HG03139 (cell line): Measurements from ENCODE around the gene SYNJ2.

Experiments used
- ATAC-seq: cut with Tn5 transposase; IDR thresholded peaks from one replicate; pipeline ENCODE4 v1.9.1; 2021; ENCODE audit not compliant: unreplicated experiment

The SYNJ2 gene

DNA sequence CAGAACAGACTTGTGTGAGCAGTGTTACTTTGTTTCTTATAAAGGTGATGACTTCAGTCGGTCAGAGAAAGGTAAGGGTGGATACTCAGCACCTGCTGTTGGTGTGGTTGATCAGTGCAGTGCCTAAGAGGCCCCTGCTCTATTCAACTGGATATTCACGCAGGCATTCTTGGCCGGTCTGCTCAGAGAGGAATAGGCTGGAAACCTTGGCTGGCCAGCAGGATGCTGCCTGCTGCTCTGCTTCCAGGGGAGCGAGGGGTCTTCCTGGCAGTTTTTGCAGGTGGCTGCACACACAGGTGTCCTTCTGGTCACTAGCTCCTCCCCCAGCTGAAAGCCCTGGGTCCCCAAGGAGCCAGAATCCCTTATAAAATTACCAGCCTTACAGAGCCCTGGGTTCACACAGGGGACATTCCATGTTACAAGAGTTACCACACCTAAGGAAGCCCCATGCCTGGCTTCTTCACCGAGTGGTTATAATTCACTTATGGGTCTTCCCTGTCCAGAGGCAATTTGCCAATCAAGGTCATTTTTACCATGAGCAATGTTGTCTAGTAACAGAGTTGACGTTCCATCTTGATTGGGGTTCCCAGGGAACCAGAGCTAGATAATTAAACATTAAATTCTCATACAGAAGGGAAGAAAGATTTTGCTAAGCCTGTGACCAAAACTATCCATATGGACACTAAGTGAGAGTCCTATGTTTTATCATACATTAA, 16.4 kb downstream of the SYNJ2 start:
- ATAC-seq, result no peak

DNA sequence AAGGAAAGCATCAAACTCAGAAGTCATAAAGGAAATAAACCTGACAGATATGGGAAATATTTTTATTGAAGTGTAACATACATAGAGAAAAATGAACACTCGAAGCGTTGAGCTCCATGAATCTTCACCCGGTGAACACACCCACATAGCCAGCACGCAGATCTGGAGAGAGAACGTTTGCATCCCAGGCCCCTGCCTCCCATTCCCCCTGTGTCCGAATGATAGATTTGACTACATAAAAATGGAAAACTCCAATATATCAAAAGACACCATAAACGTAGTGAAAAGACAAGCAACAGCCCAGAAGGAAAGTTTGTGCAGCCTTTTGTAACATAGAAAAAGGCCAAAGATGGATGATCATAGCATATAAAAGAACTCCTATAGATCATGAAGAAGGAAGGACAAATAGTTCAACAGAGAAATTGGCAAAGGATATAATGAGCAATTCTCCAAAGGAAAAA, 17.1 kb downstream of the SYNJ2 start:
- ATAC-seq, result no peak

DNA sequence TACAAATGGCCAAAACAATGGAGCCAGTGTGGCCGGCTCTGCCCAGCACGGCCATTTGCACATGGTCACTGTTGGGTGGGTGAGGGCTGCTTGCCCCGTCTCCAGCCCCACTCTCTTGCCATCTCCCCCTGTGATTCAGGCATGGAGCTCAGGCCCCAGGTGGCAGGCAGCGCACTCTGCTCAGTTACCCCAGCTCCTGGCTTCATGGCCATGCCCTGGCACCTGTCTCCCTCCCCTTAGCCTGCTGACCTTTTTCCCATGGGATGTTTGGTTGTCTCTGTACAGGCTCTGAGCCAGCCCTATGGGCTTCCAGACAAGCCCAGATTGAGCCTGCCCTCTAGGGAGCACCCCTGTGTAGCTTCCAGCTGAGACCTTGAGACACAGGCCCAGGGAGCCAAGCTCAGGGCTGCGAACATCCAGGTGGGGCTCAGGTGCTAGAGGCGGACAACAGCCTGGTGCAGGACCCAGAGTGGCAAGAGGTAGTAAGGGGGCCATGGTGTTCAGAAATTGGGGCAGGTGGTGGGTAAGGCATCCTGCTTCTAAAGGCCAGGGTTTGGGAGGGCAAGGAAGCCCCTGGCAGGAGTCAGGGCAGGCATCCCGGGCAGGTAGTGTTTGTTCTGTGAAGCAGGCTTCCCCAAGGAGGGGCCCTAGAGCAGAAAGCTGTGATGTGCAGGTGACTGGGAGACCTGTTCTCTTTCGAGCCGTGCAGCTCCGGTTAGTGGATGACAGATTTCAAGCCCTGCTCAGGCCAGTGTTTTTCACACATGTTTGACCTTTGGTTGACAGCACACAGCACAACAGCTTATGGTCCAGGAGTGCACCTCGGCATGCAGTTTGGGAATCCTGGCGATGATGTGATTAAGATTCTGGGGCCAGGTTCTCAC, 17.7 kb downstream of the SYNJ2 start:
- no peak for ATAC-seq

DNA sequence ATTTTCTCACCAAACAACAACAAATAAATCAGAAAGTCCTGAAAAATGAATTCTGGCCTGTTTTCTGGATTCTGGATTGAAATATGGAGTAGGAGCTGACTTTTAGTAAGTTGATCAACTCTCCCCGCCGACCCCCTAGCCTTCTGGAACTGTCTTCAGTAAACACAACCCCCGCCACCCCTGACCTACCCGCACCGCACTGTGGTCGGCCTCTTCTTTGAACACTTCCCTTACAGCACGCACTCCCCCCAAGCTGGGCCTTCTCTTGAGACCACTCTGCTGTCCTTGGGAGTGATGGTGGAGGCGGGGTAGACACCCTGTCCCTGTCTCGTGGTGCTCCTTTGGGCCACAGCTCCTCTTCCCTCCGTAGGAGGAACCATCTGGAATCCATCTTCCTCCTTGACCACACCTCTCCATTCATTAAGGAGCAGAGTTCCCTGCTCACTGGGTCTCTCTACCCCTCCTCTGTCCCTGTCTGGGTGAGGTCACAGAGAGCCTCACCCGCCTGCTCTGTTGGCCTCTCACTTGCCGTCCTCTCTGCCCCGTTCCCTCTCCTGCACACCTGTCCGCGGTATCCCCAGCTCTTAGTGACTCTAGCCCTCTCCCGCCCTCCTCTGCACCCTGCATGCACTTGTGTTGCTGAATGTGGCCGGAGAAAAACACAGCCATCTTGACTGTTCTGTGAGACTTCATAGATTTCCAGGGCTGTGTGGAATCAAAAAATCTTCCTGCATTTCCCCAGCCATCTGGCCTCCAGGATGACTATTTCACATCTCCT, 19.1 kb downstream of the SYNJ2 start:
- no peak for ATAC-seq

DNA sequence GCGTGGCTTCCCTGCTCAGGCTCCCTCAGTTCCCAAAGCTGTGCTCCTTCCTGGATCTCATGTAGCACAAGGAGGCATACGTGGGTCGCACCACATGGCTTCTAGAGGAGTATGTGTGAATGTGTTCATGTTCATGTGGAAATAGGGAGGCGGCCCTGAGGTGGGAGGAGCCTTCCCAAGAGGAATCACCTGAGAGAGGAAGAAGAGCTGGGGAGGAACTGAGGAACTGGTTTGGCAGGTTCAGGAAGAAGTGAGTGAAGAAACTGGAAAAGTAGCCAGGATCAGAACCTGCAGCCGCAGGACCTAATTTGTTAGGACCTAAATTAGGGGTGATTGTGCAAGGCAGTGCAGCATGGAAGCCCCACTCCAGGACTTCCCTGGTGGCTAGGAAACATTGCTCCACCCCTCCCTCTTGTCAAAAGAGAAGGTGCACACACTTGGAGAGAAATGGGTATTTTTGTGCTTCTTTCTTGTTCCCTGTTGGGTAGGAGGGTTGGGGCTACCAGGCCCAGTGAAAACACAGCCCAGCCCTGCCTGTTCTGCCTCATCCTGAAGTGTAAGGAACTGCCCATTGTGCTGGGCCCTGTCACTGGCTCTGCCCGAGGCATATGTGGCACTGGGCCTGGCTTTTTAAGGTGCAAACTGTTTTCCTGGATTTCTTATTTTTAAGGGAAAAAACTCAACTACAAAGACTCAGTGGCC, 20.7 kb downstream of the SYNJ2 start:
- ATAC-seq, result no peak

DNA sequence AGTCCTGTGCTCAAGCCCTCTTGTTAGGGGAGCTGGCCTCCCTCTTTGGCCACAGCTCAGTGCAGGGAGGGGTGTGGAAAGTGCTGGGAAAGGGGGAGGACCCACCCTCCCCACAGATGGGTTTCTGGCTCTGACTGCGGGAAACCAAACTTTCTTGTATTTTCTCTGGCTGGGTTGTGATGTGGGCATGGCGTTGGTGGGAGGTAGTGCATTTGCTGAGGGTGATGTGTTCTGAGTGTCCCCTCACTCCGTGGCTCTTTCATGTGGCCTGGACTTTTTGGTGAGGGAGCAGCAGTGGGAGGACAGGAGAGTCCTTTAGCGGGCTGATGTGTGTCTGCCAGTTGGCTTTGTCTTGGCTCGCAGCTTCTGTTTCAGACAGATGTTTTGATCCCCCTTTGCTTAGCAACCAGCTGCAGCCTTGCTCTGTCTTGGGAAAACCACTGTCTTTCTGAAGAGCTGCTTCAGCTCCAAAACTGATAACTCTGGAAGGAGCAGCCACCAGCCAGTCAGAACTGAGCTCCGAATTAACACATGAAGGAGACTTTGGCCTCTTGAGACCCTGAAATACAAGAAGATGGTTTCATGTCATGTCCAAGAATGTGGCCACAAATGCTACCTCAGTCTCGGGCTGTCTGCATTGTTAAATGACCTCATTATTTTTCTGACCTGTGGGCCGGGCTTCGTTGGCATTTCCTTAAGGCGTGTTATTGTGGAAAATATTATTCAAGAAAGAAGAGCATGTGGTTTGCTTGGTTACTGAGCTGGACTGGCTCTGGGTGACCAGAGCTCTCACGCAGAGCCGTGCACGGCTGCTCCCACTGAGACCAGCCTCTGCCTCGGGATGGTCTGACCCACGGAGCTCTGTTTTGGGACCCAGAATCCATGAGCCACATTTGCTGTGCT, 21.5 kb downstream of the SYNJ2 start:
- no peak for ATAC-seq

DNA sequence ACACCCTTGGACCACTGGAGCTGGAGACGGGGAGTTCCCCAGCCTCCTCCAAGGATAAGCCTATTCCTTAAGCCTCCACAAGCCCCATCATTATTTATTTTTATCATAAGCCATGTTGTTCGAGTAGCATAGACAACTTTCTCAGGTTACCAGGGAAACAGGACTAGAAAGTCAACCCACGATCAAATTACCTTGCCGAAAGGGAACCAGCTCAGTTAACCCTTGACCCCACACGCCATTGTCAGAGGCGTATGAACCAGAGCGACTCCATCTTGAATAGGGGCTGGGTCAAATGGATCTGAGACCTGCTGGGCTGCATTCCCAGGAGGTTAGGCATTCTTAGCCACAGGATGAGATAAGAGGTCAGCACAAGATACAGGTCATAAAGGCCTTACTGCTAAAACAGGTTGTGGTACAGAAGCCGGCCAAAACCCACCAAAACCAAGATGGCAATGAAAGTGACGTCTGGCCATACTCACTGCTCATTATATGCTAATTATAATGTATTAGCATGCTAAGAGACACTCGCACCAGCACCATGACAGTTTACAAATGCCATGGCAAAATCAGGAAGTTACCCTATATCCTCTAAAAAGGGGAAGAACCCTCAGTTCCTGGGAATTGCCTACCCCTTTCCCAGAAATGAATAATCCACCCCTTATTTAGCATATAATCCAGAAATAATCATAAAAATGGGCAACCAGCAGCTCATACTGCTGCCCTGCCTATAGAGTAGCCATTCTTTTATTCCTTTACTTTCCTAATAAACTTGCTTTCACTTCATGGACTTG, 22.4 kb downstream of the SYNJ2 start:
- no peak for ATAC-seq

DNA sequence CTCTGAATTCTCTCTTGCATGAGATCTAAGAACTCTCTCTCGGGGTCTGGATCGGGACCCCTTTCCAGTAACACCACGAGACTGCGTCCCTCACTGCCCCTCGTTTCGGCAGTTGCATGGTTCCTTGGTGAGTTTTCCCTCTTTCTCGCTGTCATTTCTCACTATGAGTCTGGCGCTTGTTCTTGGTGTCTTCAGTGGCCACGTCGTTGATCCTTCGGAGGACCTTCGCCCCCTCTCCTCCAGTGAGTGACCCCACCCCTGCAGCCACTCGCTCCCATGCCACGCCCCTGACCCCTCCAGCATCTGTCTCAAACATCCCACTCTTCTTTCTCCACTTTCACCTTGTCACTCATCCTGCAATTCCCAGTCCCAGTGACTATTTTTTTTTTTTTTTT, 23.0 kb downstream of the SYNJ2 start:
- no peak for ATAC-seq

DNA sequence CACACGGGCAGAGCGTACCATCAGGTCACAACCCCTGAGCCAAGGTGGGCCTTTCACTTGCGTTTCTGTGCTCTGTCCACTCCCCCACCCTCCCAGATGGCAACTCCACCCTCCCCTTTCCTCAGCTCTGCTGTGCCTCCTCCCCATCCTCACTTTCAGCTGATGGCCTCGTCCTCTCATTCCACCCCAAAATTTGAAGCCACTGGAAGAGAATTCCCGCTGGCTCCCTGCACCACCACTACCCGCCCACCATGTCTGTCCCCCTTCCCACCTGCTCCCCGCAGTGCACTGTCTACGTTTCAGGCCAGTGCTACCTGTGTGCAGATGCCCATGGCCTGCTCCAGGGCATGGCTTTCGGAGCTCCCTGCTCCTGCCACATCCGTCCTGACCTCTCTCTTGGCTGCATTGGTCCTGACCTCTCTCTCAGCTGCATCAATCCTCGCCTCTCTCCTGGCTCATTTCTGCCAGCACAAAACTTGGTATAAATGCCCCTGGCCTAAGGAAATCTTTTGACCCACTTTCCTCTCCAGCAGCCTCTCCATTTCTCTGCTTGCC, 24.0 kb downstream of the SYNJ2 start:
- ATAC-seq, result no peak

DNA sequence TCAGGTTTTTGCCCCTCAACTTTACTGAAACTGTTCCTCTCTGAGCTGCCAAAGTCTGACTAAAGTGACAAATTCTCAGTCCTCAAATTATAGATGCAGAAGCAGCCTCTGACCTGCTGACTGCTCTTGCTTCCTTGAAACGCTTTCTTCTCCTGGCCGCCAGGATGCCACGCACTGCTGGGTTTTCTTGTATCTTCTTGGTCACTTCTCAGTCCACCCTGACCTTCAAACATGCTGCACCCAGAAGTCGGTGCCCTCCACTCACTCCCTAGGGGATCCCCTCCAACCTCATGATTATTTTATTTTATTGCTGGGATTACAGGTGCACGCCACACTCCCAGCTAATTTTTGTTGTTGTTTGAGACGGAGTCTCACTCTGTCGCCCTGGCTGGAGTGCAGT, 24.7 kb downstream of the SYNJ2 start:
- no peak for ATAC-seq

DNA sequence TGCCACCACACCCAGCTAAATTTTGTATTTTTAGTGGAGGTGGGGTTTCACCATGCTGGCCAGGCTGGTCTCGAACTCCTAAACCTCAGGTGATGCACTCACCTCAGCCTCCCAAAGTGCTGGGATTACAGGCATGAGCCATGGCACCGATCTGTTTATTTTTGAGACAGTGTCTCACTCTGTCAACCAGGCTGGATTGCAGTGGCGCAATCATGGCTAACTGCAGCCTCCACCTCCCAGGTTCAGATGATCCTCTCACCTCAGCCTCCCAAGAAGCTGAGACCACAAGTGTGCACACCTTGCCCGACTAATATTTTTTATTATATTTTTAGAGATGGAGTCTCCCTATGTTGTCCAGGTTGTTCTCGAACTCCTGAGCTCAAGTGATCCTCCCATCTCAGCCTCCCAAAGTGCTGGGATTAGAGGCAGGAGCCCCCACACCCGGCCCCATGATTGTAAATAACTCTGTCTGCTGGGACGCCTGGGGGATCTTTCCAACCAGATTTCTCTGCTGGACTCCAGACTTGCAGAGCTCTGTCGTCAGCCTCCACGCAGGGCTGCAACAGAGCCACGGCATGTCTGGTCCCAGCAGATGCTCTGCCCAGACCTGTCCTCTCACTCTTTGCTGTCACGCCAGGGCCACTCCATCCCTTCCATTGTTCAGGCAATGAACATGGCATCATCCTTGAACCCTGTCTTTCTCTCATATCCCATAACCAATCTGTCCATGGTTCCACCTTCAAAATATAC, 25.3 kb downstream of the SYNJ2 start:
- ATAC-seq, result no peak

DNA sequence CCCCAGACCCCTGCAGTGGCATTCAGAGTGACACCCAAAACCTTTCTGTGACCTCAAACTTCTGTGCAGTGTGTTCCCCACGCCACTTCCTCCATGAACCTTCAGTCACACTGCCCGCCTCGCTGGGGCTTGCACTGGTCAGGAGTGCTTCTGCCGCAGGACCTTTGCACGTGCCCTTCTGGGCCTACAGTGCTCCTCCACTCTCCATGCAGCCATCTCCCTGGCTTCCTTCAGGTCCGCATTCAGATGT, 27.1 kb downstream of the SYNJ2 start:
- no peak for ATAC-seq

DNA sequence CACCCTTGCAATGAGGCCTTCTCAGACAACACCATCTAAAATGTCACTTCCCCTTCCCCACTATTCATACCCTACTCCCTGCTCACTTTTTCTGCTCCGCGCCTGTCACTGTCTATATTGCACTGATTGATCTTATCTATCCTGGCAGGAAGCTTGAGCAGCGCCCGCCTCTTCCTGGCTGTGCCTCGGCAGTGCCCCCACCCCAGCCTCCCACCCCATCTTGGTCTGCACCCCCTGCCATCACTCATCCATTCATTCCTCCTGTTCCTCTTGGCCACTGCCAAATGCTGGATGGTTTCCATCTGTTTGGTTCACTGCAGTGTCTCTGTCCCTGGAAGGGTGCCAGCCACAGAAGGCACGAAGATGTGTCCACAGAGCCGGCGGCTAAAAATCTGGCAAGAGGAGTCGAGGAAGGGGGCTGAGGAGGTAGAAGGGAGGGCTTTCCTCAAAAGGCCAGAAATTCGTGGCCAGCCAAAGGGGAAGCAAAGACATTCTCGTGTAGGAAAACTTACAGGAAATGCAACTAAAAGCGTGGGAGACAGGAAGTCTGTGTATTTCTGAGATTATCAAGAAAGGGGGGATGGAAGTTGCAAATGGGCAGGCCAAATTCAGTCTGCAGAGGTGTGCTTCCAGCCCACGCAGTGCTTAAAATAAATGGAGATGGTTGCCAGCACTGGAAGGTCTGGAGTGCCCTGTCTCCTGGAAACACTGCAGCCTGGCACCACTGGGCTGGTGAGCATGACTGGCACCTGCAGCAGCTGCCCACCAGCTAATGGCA, 27.6 kb downstream of the SYNJ2 start:
- ATAC-seq, result no peak

DNA sequence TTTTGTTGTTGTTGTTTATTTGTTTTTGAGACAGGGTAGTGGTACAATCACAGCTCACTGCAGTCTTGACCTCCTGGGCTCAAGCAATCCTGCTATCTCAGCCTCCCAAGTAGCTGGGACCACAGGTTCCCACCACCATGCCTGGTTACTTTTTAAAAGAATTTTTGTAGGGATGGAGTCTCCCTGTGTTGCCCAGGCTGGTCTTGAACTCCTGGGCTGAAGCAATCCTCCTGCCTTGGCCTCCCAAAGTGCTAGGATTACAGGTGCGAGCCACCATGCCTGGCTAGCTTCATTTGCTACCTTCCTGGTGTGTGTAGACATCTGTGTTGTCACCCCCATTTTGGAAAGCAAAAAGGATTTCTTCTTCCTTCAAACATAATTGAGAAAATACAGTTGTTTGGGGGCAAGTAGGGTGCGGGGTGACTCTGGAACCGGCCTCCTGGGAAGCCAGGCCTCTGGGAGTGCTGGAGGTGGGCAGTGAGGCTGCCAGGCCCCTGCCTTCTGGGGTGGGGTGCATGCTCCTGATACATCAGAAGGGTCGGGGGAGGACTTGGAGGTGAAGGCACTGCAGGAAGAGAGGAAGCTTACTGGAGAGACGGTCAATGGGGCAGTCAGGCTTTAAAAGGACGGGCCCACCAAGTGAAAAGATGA, 28.4 kb downstream of the SYNJ2 start:
- ATAC-seq, result no peak

DNA sequence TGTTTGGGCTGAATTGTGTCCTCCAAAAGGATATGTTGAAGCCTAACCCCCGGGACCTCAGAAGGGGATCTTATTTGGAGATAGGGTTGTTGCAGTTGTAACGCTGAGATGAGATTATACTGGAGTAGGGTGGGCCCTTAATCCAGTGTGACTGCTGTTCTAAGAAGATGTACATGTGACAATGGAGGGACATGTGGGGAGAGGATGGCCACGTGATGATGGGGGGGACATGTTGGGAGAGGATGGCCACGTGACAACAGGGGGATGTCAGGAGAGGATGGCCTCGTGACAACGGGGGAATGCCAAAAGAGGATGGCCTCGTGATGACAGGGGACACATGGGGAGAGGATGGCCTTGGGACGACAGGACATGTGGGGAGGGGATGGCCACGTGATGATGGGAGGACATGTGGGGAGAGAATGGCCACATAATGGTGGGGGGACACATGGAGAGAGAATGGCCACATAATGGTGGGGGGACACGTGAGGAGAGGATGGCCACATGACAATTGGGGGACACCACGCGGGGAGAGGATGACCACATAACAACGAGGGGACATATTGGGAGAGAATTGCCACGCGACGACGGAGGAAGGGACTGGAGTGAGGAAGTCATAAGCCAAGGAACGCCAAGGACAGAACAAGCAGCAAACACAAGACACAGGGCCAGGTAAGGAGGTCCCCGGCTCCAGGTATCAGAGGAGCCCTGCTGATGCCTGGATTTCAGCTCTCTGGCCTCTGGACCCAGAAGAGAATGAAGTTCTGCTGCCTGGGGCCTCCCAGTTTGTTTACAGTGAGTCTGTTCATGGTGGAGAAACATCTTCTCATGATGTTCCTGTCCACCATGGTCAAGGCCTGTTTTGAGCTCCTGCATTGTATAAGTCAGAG, 29.2 kb downstream of the SYNJ2 start:
- ATAC-seq, result no peak

DNA sequence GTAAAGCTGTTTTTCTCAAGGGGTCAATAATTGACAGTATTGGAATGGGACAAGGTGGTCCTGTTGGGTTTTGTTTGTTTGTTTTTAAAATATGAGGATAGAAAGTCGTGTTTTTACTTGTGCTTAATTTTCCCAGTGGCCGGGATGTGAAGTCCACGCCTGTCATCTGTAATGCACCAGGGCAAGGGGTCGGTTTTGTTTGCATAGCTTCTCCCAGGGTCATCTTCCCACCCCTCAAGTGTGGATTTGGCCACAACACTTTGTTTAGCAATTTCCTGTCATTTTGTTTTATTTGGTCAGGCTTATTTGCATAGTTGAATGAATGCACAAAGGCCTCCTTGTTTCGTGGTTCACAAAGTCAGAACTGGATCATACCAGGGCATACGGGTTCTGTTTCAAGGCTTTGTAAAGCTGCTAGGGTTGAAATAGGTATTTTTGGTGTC, 29.8 kb downstream of the SYNJ2 start:
- no peak for ATAC-seq
